Stimulated activated CD8-positive, alpha-beta memory T cell treated with anti-CD3 and anti-CD28 coated beads, Interleukin-4, amount 100 ng/mL, for 4 hours (primary cell): ENCODE results near the gene ACR.
"Not testable (repeated sequence)": the region's sequence is repeated elsewhere in the genome, so short reads cannot be mapped to it uniquely, and the experiment has no call there.

Source experiments
- DNase-seq, 2 donors: peaks; one replicate each; pipeline ENCODE4 v3.0.0-alpha.2; 2020; ENCODE audit warnings: low read depth in 2 of 2, low spot score in 1 of 2

Gene ACR

GRCh38 chr22:50764288-50764687 is 26.3 kb downstream of the ACR start:
- not testable (repeated sequence) for DNase-seq

GRCh38 chr22:50775132-50775531 is 37.1 kb downstream of the ACR start:
- not testable (repeated sequence) for DNase-seq

GRCh38 chr22:50777631-50778030 is 39.6 kb downstream of the ACR start:
- not testable (repeated sequence) for DNase-seq

GRCh38 chr22:50780244-50780643 is 42.2 kb downstream of the ACR start:
- DNase-seq: not testable (repeated sequence)

DNA sequence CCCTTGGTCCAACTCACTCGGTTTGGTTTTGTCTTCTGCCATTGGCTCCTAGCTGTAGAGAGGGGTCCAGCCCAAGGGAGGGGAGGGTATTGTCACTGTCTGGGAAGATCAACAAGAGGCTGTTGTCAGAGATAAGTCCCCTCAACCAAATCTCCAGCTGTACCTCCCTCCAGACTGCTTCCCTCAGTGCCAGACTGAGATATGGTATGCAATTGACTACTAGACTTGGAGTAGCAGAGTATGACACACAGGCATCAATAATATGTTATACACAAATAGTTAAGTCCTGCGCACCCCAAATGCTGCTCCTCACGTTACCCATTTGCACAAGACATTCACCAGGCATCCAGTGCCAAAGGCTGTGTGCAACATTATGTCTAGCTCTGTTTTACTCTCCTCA is 44.2 kb downstream of the ACR start:
- not testable (repeated sequence) for DNase-seq

DNA sequence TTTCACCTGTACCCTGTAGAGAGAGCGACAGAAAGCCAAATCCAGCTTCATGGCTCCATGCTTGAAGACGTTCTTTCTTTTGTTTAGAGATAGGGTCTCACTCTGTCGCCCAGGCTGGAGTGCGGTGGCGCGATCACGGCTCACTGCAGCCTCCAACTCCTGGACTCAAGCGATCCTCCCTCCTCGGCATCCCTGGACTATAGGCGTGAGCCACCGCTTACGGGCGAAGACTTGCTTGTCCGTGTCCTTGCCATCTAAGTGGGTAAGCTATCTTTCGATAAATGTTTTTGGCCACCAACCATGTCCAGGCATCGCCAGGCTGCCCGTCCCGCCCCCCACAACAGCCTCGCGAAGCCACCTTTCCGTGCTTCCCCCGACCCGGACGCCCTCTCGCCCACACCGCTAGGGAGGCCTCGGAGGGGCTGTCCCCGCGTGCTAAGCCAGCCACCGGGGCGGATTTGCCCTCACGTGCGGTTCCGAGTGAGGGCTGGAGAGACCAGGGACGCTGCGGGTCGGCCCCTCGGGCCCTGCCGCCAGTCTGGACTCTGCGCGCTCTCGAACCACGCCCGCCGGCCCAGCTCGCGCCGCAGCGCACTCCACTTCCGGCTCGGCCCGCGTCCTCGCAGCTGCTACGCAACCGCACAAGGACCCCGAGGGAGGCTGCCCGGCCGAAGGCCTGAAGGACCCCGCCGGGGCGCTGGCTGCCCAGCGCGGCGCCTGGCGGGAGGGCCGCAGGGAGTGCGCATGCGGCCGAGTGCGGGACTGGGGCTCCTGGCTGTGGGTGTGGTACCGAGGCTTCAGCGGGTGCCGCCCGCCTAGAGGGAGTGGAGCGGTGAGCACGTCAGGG is 45.3 kb downstream of the ACR start, which contains the start of gene RABL2B:
TSS of gene RABL2B (minus strand) at position 604 of the 847 bp plus-strand sequence. CDS start 1,342 bp downstream, outside the sequence.
- peak; percentile 70 to 79 for DNase-seq

DNA sequence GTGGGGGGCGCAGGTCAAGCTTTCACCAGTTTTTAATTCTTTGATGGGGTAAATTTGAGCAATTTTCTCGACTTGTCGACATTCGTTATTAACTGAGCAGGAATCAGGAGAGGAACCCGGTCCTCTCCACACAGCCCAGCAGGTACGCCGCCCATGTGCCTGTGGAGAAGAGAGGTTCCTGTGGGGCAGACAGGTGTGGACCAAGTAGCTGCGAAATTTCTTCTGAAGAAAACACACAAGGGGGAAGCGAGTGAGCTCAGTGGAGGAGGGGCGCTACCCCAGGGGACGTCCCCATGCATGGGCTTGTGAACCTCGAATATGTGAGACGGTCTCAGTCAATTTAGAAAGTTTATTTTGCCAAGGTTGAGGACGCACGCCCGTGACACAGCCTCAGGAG is 45.9 kb downstream of the ACR start:
- not testable (repeated sequence) for DNase-seq

DNA sequence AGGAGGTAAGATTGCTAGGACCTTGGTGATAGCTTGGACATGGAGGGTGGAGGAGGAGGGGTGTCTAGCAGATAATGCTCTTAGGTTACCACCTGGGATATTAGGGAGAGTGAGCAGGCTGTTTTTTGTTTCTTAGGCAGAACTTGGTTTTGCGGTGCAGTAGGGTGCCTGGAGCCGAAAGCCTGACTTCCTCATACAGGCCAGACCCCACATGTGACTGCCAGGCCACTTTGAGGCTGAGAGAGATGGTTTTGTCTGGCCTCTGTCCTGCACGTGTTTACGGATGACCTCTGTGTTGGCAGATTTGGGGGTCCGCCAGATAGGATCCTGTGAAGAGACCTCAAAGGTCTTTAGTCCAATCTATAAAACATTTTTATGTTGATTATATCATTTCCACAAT is 47.3 kb downstream of the ACR start:
- not testable (repeated sequence) for DNase-seq

- not testable (repeated sequence) for DNase-seq
Observed at GRCh38 chr22:50786936-50787335, 48.9 kb downstream of the ACR start.
